K562 (cell line): ENCODE measurements around the gene KRT75. TPM values are rescaled to one million over a fixed set of nuclear protein-coding genes. Genes with fewer than 3 reads are reported as not detected.

Source experiments
- ATAC-seq: fragments of 200-7000 bp; cut with Tn5 transposase; 3 replicates; pipeline ENCODE4 v1.9.1; 2020; ENCODE audit warnings: moderate library complexity
- Bru-seq: library from RNA; stranded (reverse); fragments of 400-500 nt; gene quantifications from one replicate; lab custom pipeline; 2021; lab: Mats Ljungman, UMichigan
- BruChase-seq, 2 experiments: library from RNA; stranded (reverse); fragments of 400-500 nt; gene quantifications; one replicate each; lab custom pipeline; 2021; lab: Mats Ljungman, UMichigan
- BruUV-seq: library from RNA; stranded (reverse); fragments of 400-500 nt; replicated peaks from 2 replicates; lab custom pipeline; 2021; lab: Mats Ljungman, UMichigan
- CTCF ChIA-PET: fragments of 300-600 bp; formaldehyde crosslinking; extraction: SDS; loops from one replicate; lab custom pipeline; 2021; ENCODE audit warnings: low intra/inter-chr PET ratio; lab: Yijun Ruan, JAX
- POLR2A ChIA-PET: fragments of 300-600, 350-650 bp; sonication (Branson Sonifier 250); formaldehyde crosslinking; extraction: SDS; loops from one replicate; lab custom pipeline; 2021; ENCODE audit warnings: antibody characterized with exemption, inconsistent platforms; lab: Yijun Ruan, JAX
- DNase-seq, 4 experiments: peaks; one replicate each; pipeline versions ENCODE4 v3.0.0 to v3.0.0-alpha.2; 2011 to 2018; ENCODE audit warnings: low spot score in 3 of 4, mixed read lengths in 3 of 4; ENCODE audit errors: extremely low read depth in 1 of 4
- FAIRE-seq: peaks from 2 replicates; lab custom pipeline; 2011; peaks lifted over from hg19 to GRCh38; lab: Jason Lieb, UNC
- H2AFZ ChIP-seq: 2 replicates; pipeline ENCODE4 v1.6.0; 2011; ENCODE audit warnings: low read depth, low read length, control low read depth, inconsistent platforms
- H3K27ac ChIP-seq: fragments of 200-600 bp; 3 replicates; pipeline ENCODE4 v1.8.0; 2011; ENCODE audit warnings: low read depth, mild to moderate bottlenecking, control low read depth, inconsistent platforms, low read length, moderate library complexity, mixed read lengths; ENCODE audit errors: extremely low read depth
- H3K27me3 ChIP-seq, 2 experiments: fragments of 300-600 bp in 1 of 2; 2 replicates in 1 of 2; 3 replicates in 1 of 2; pipeline versions ENCODE4 v1.6.0 to v1.8.0; 2011; ENCODE audit warnings: inconsistent platforms in 2 of 2, low read length in 2 of 2, mild to moderate bottlenecking in 1 of 2, mixed read lengths in 1 of 2, moderate library complexity in 1 of 2; ENCODE audit not compliant: control insufficient read depth in 2 of 2, insufficient read depth in 2 of 2
- H3K36me3 ChIP-seq: fragments of 300-600 bp; 3 replicates; pipeline ENCODE4 v1.8.0; 2011; ENCODE audit warnings: mild to moderate bottlenecking, low read length, inconsistent platforms; ENCODE audit not compliant: control insufficient read depth, insufficient read depth
- H3K4me1 ChIP-seq, 2 experiments: fragments of 200-600 bp in 1 of 2; replicated peaks in 1 of 2; 2 replicates in 1 of 2; 3 replicates in 1 of 2; pipeline versions ENCODE4 v1.5.1 to v1.8.0; 2011; ENCODE audit warnings: inconsistent platforms in 2 of 2, low read length in 2 of 2, mild to moderate bottlenecking in 1 of 2, mixed read lengths in 1 of 2, moderate library complexity in 1 of 2; ENCODE audit not compliant: control insufficient read depth in 2 of 2, insufficient read depth in 2 of 2
- H3K4me2 ChIP-seq: 2 replicates; pipeline ENCODE4 v1.6.1; 2011; ENCODE audit warnings: low read length, control low read depth, inconsistent platforms, mixed read lengths; ENCODE audit not compliant: insufficient read depth
- H3K4me3 ChIP-seq: fragments of 200-600 bp; sonication (generic), shearing (Covaris generic); 2 replicates; pipeline ENCODE4 v1.5.1; 2016; ENCODE audit warnings: control low read depth, inconsistent platforms
- H3K79me2 ChIP-seq: fragments of 200-600 bp; 3 replicates; pipeline ENCODE4 v1.8.0; 2011; ENCODE audit warnings: low read length, inconsistent platforms; ENCODE audit not compliant: control insufficient read depth, insufficient read depth
- H3K9ac ChIP-seq, 2 experiments: 2 replicates each; pipeline versions ENCODE4 v1.6.0 to v1.6.1; 2011; ENCODE audit warnings: low read depth in 2 of 2, low read length in 2 of 2, control low read depth in 1 of 2, inconsistent platforms in 1 of 2, mild to moderate bottlenecking in 1 of 2, mixed read lengths in 1 of 2; ENCODE audit not compliant: insufficient read depth in 1 of 2
- H3K9me1 ChIP-seq: one replicate; pipeline ENCODE4 v1.6.0; 2011; ENCODE audit warnings: inconsistent platforms, mild to moderate bottlenecking, low read length, moderate library complexity; ENCODE audit not compliant: control insufficient read depth, insufficient read depth
- H3K9me3 ChIP-seq: replicated peaks from 2 replicates; pipeline ENCODE4 v1.5.1; 2011; ENCODE audit warnings: low read depth, low read length, inconsistent platforms; ENCODE audit not compliant: control insufficient read depth, insufficient read depth
- H4K20me1 ChIP-seq: replicated peaks from 2 replicates; pipeline ENCODE4 v1.6.1; 2011; ENCODE audit warnings: low read length, inconsistent platforms, mixed read lengths; ENCODE audit not compliant: control insufficient read depth, insufficient read depth
- AFF1 ChIP-seq, 2 experiments: fragments of 450-650 bp; IDR thresholded peaks; 2 replicates each; pipeline ENCODE4 v1.6.1; 2018; ENCODE audit warnings: mild to moderate bottlenecking in 2 of 2, low read depth in 1 of 2; ENCODE audit not compliant: partially characterized antibody in 2 of 2
- CBX8 ChIP-seq: fragments of 200-600 bp; sonication (generic); IDR thresholded peaks from 2 replicates; pipeline ENCODE4 v1.6.1; 2012; ENCODE audit warnings: borderline replicate concordance, mixed run types, low read depth, mild to moderate bottlenecking, moderate library complexity, mixed read lengths, low read length, control low read depth, inconsistent platforms; ENCODE audit not compliant: poor library complexity, severe bottlenecking; ENCODE audit errors: extremely low read depth
- GTF2F1 ChIP-seq: IDR thresholded peaks from 2 replicates; pipeline ENCODE4 v1.6.1; 2011; ENCODE audit warnings: low read depth, low read length, improper control_type of control experiment
- KAT2B ChIP-seq: IDR thresholded peaks from one replicate; pipeline ENCODE4 v1.6.1; 2012; ENCODE audit warnings: low read depth, mild to moderate bottlenecking, control low read depth, inconsistent platforms, low read length, moderate library complexity
- KAT7 ChIP-seq: sonication (generic); formaldehyde crosslinking; IDR thresholded peaks from 2 replicates; pipeline ENCODE4 v1.8.0; 2022; ENCODE audit warnings: missing genetic modification reagents, mild to moderate bottlenecking, borderline replicate concordance
- MAFK ChIP-seq: IDR thresholded peaks from 2 replicates; pipeline ENCODE4 v1.6.1; 2011; ENCODE audit warnings: low read length, improper control_type of control experiment
- MCM5 ChIP-seq: fragments of 450-650 bp; IDR thresholded peaks from 2 replicates; pipeline ENCODE4 v1.6.1; 2016; ENCODE audit warnings: low read depth
- PHF20 ChIP-seq: fragments of 450-650 bp; IDR thresholded peaks from 2 replicates; pipeline ENCODE4 v1.6.1; 2018; ENCODE audit not compliant: partially characterized antibody
- PURB ChIP-seq: sonication (generic); formaldehyde crosslinking; IDR thresholded peaks from 2 replicates; pipeline ENCODE4 v1.9.0; 2021; ENCODE audit warnings: low read depth, mild to moderate bottlenecking, missing genetic modification reagents
- RAD51 ChIP-seq: fragments of 450-650 bp; IDR thresholded peaks from 2 replicates; pipeline ENCODE4 v1.7.1; 2016; ENCODE audit warnings: low read depth, mild to moderate bottlenecking, borderline replicate concordance
- TCFL5 ChIP-seq: fragments of 250-450 bp; sonication (Bioruptor Pico); conservative IDR thresholded peaks from 2 replicates; pipeline ENCODE4 v1.6.1; 2021; ENCODE audit warnings: mild to moderate bottlenecking, moderate library complexity, matching md5 sums
- ZBTB17 ChIP-seq: fragments of 450-650 bp; formaldehyde crosslinking; IDR thresholded peaks from 2 replicates; pipeline ENCODE4 v1.4.0; 2020; ENCODE audit warnings: mild to moderate bottlenecking
- ZNF395 ChIP-seq: fragments of 200-800 bp; sonication (Bioruptor generic); IDR thresholded peaks from 2 replicates; pipeline ENCODE4 v1.6.1; 2017; ENCODE audit warnings: missing genetic modification characterization, missing compliant biosample characterization
- WGBS: fragments of 100-300 bp; shearing (Covaris generic); methylation state at CpG from one replicate; pipeline ENCODE4 v1.1.6; 2016; ENCODE audit warnings: low coverage, mixed read lengths; ENCODE audit not compliant: insufficient coverage; ENCODE audit errors: missing lambda C conversion rate; 5-methylcytosine and 5-hydroxymethylcytosine counted together
- in situ Hi-C: fragments of 300-500 bp; cut with MboI; formaldehyde crosslinking; loops from 4 replicates; pipeline ENCODE4 v1.15.0; 2018; ENCODE audit warnings: inconsistent platforms, mixed read lengths
- intact Hi-C: fragments of 100-400 bp; cut with micrococcal nuclease; formaldehyde crosslinking; loops from 2 replicates; pipeline ENCODE4 v1.14.2; 2022
- long read RNA-seq, 3 experiments: library from polyadenylated mRNA in 2 of 3; library from RNA in 1 of 3; unstranded in 2 of 3; stranded (forward) in 1 of 3; transcript quantifications; one replicate each; pipeline ENCODE4 v2.0.0, GENCODE V29; 2019 to 2022
- polyA minus RNA-seq, 3 experiments: library from RNA; depleted of rRNA, polyadenylated mRNA; stranded (reverse); fragments of >200 nt; gene quantifications; 2 replicates each; pipeline ENCODE4 v1.2.3, GENCODE V29; 2011
- polyA plus RNA-seq, 8 experiments: library from polyadenylated mRNA; depleted of rRNA in 4 of 8; stranded (reverse) in 5 of 8; unstranded in 3 of 8; fragments of >200 nt; fragmentation: Nextera tagmentation in 2 of 8; fragmentation: Illumina TruSeq in 1 of 8; extraction: Ambion mirVana in 2 of 8; extraction: Trizol in 1 of 8; gene quantifications; 2 replicates each; pipeline versions ENCODE4 v1.2.1 to v1.2.3, GENCODE V29; 2011 to 2014; ENCODE audit warnings: inconsistent platforms in 1 of 8, missing spikeins in 1 of 8
- total RNA-seq, 7 experiments: library from RNA; depleted of rRNA in 6 of 7; stranded (reverse); fragments of >200 nt in 6 of 7; fragmentation: Illumina TruSeq in 2 of 7; extraction: Trizol in 2 of 7; gene quantifications; 2 replicates each; pipeline versions ENCODE4 v1.2.1 to v1.2.3, GENCODE V29; 2011 to 2021; ENCODE audit warnings: low replicate concordance in 1 of 7

Gene KRT75
- not detected in 2 replicates for total RNA-seq (2011; cell fraction: chromatin; rRNA removed; ENCODE audit: low replicate concordance)
- not detected in 2 replicates for total RNA-seq (2011; cell fraction: nucleolus; rRNA removed)
- total RNA-seq (2011; cell fraction: nucleoplasm; rRNA removed): not detected in 2 replicates
- total RNA-seq (2014; rRNA removed) (not detected in 2 replicates), total RNA-seq (2014; rRNA removed; fragmentation: Illumina TruSeq; extraction: Trizol) (not detected in 2 replicates), total RNA-seq (2015; rRNA removed; fragmentation: Illumina TruSeq; extraction: Trizol) (not detected in 2 replicates), total RNA-seq (2021) (not detected in 2 replicates), polyA plus RNA-seq (2011; rRNA removed) (not detected in 2 replicates), polyA plus RNA-seq (2014; fragmentation: Illumina TruSeq; extraction: Trizol) (not detected in 2 replicates), polyA plus RNA-seq (2014; fragmentation: Nextera tagmentation; extraction: Ambion mirVana) (not detected), polyA plus RNA-seq (2014; rRNA removed) (not detected in 2 replicates), polyA minus RNA-seq (2011; rRNA and poly(A)+ RNA removed) (not detected in 2 replicates), Bru-seq, nascent RNA (percentile 8 among the genes with signal in this experiment), BruChase-seq, experiment 1, labeled RNA remaining after a 2-hour chase (not detected), BruChase-seq, experiment 2, labeled RNA remaining after a 6-hour chase (not detected)
- polyA plus RNA-seq (2011; cell fraction: cytosol; rRNA removed): not detected in 2 replicates
- polyA plus RNA-seq (2011; cell fraction: nucleus; rRNA removed): not detected in 2 replicates
- not detected in 2 replicates for polyA plus RNA-seq (2012)
- not detected in 2 replicates for polyA minus RNA-seq (2011; cell fraction: cytosol; rRNA and poly(A)+ RNA removed)
- not detected in 2 replicates for polyA minus RNA-seq (2011; cell fraction: nucleus; rRNA and poly(A)+ RNA removed)
- long read RNA-seq, experiment 1: 0 reads
- long read RNA-seq, experiment 2: 0 reads
- long read RNA-seq, experiment 3: 0 reads

GRCh38 chr12:52434081-52434733 is at the start of gene KRT75:
Gene KRT75, minus strand, starts transcription at chr12:52434371. Its CDS starts 67 bp downstream, at chr12:52434304.
- no peaks in the 10 kb centered on the region for H3K36me3 ChIP-seq
- H3K27me3 ChIP-seq: peaks cover 15 to 48% of the 10 kb centered on the region in 2 experiments
- ATAC-seq (no peak), FAIRE-seq (no peak), DNase-seq (no peak)
- 2% methylated on average over 17 of the region's 20 CpGs for WGBS
- no peaks in the 10 kb centered on the region for H3K9me1 ChIP-seq
- H3K4me1 ChIP-seq: no peaks in the 10 kb centered on the region
- CTCF ChIA-PET: interaction anchor here (0.6 kb wide), 1 partner anchor 452 kb away, joined by 3 read pairs; no protein-coding TSS in a partner anchor
- no peak within 1 kb of the TSS for H3K4me2 ChIP-seq
- BruUV-seq: no TSS peak
- H3K9me3 ChIP-seq: no peaks in the 10 kb centered on the region
- in situ Hi-C loops (no loop called here), intact Hi-C loops (no loop called here)
- H4K20me1 ChIP-seq: 0 out of 2 replicates have a peak, but pooled peaks cover 2% of the 10 kb centered on the region
- H3K4me3 ChIP-seq: no peak within 1 kb of the TSS
- no peak within 1 kb of the TSS for H2AFZ ChIP-seq
- POLR2A ChIA-PET: interaction anchor here (0.6 kb wide), 2 partner anchors 126 to 237 kb away, joined by 3 read pairs; no protein-coding TSS in a partner anchor
- H3K27ac ChIP-seq: no peak within 1 kb of the TSS
- no peak within 1 kb of the TSS; a peak in 1 of 4 replicates for H3K9ac ChIP-seq
- H3K79me2 ChIP-seq: no peaks in the 10 kb centered on the region
- TF ChIP-seq PHF20 (no peak), RAD51 (no peak), AFF1 (IDR thresholded peaks at IDR 0.05; ENCODE audit: low read depth in 1 of 2, partially characterized antibody in 2 of 2) (no peak), TCFL5 (CRISPR knock-in tag) (no peak), MAFK (no peak), MCM5 (no peak), GTF2F1 (no peak), ZNF395 (no peak), KAT2B (no peak), PURB (no peak), KAT7 (CRISPR knock-in tag) (no peak), CBX8 (no peak), ZBTB17 (CRISPR knock-in tag) (no peak)
